Endothelial cell of umbilical vein (primary cell): ENCODE measurements around the gene TMEFF2. TPM values are rescaled to one million over a fixed set of nuclear protein-coding genes. Genes with fewer than 3 reads are reported as not detected.

Experiments
- BruUV-seq: library from RNA; stranded (reverse); fragments of 400-500 nt; replicated peaks from 2 replicates; lab custom pipeline; 2021; lab: Mats Ljungman, UMichigan
- CTCF ChIA-PET: fragments of 300-600, 350-600 bp; sonication (Branson Sonifier 250); formaldehyde crosslinking; loops from one replicate; lab custom pipeline; 2021; ENCODE audit warnings: antibody characterized with exemption, inconsistent platforms; lab: Charles Lee
- POLR2A ChIA-PET: fragments of 300-600, 350-600 bp; sonication (Branson Sonifier 250); formaldehyde crosslinking; loops from one replicate; lab custom pipeline; 2021; ENCODE audit warnings: antibody characterized with exemption, inconsistent platforms; lab: Charles Lee
- DNase-seq: peaks from one replicate; pipeline ENCODE4 v3.0.0-alpha.2; 2011; ENCODE audit warnings: low read depth, low spot score
- FAIRE-seq: peaks from 2 replicates; lab custom pipeline; 2011; peaks lifted over from hg19 to GRCh38; lab: Jason Lieb, UNC
- H2AFZ ChIP-seq: 2 replicates; pipeline ENCODE4 v1.6.0; 2012; ENCODE audit warnings: low read depth, low read length, control low read depth, inconsistent platforms
- H3K27ac ChIP-seq: 2 replicates; pipeline ENCODE4 v1.5.1; 2011; ENCODE audit warnings: low read depth, mild to moderate bottlenecking, control low read depth, low read length, moderate library complexity; ENCODE audit not compliant: insufficient read depth
- H3K27me3 ChIP-seq, 2 experiments: 2 replicates each; pipeline versions ENCODE4 v1.6.0 to v1.6.1; 2011; ENCODE audit warnings: low read length in 2 of 2, mixed read lengths in 1 of 2; ENCODE audit not compliant: control insufficient read depth in 2 of 2, insufficient read depth in 2 of 2
- H3K36me3 ChIP-seq, 2 experiments: 2 replicates in 1 of 2; 3 replicates in 1 of 2; pipeline ENCODE4 v1.5.1; 2011; ENCODE audit warnings: low read length in 2 of 2, mild to moderate bottlenecking in 1 of 2, moderate library complexity in 1 of 2; ENCODE audit not compliant: control insufficient read depth in 2 of 2, insufficient read depth in 2 of 2; ENCODE audit errors: extremely low read depth in 1 of 2
- H3K4me1 ChIP-seq: 3 replicates; pipeline ENCODE4 v1.5.1; 2011; ENCODE audit warnings: mild to moderate bottlenecking, low read length; ENCODE audit not compliant: control insufficient read depth, insufficient read depth; ENCODE audit errors: extremely low read depth
- H3K4me2 ChIP-seq: 2 replicates; pipeline ENCODE4 v1.6.1; 2011; ENCODE audit warnings: low read length, control low read depth, mixed read lengths; ENCODE audit not compliant: insufficient read depth
- H3K4me3 ChIP-seq, 3 experiments: fragments of 200-600 bp in 1 of 3; sonication (generic), shearing (Covaris generic) in 1 of 3; replicated peaks in 1 of 3; 2 replicates each; pipeline ENCODE4 v1.5.1; 2011 to 2016; ENCODE audit warnings: control low read depth in 3 of 3, low read length in 3 of 3, mild to moderate bottlenecking in 2 of 3, inconsistent platforms in 1 of 3, low read depth in 1 of 3, moderate library complexity in 1 of 3; ENCODE audit not compliant: insufficient read depth in 1 of 3
- H3K79me2 ChIP-seq: 2 replicates; pipeline ENCODE4 v1.6.0; 2012; ENCODE audit warnings: low read length, inconsistent platforms; ENCODE audit not compliant: control insufficient read depth, insufficient read depth
- H3K9ac ChIP-seq: replicated peaks from 2 replicates; pipeline ENCODE3; 2011; ENCODE audit warnings: low read length, control low read depth; ENCODE audit not compliant: insufficient read depth; ENCODE audit errors: extremely low read depth
- H3K9me1 ChIP-seq: replicated peaks from 3 replicates; pipeline ENCODE4 v1.6.0; 2011; ENCODE audit warnings: mild to moderate bottlenecking, low read length; ENCODE audit not compliant: control insufficient read depth, insufficient read depth; ENCODE audit errors: extremely low read depth
- H3K9me3 ChIP-seq: replicated peaks from 2 replicates; pipeline ENCODE4 v1.5.1; 2012; ENCODE audit warnings: low read length, inconsistent platforms; ENCODE audit not compliant: control insufficient read depth, insufficient read depth
- H4K20me1 ChIP-seq: replicated peaks from 2 replicates; pipeline ENCODE3; 2011; ENCODE audit warnings: mild to moderate bottlenecking, low read length; ENCODE audit not compliant: control insufficient read depth, insufficient read depth; ENCODE audit errors: extremely low read depth
- CTCF ChIP-seq, 2 donors: IDR thresholded peaks; 1 replicate in 1 of 2; 2 replicates in 1 of 2; pipeline ENCODE4 v1.5.1; 2011; ENCODE audit warnings: low read length in 2 of 2, mild to moderate bottlenecking in 2 of 2, moderate library complexity in 2 of 2, control low read depth in 1 of 2, inconsistent platforms in 1 of 2, low read depth in 1 of 2; ENCODE audit not compliant: insufficient read depth in 1 of 2; ENCODE audit errors: extremely low read depth in 1 of 2
- EZH2 ChIP-seq: IDR thresholded peaks from 2 replicates; pipeline ENCODE4 v1.6.1; 2012; ENCODE audit warnings: borderline replicate concordance, low read depth, mild to moderate bottlenecking, moderate library complexity, low read length, inconsistent platforms; ENCODE audit not compliant: severe bottlenecking
- FOS ChIP-seq: IDR thresholded peaks from 2 replicates; pipeline ENCODE4 v1.6.1; 2011; ENCODE audit warnings: mild to moderate bottlenecking, low read length, moderate library complexity, borderline replicate concordance; ENCODE audit not compliant: insufficient read depth
- GATA2 ChIP-seq: IDR thresholded peaks from 2 replicates; pipeline ENCODE4 v1.7.0; 2011; ENCODE audit warnings: low read depth, mild to moderate bottlenecking, moderate library complexity, mixed read lengths, low read length; ENCODE audit not compliant: insufficient read length, insufficient read depth
- JUN ChIP-seq: IDR thresholded peaks from 2 replicates; pipeline ENCODE4 v1.6.1; 2011; ENCODE audit warnings: borderline replicate concordance, low read depth; ENCODE audit not compliant: insufficient read length, insufficient read depth
- MAX ChIP-seq: IDR thresholded peaks from 2 replicates; pipeline ENCODE4 v1.6.1; 2011; ENCODE audit not compliant: insufficient read depth, insufficient read length
- MYC ChIP-seq: IDR thresholded peaks from one replicate; pipeline ENCODE4 v1.6.1; 2011; ENCODE audit warnings: mild to moderate bottlenecking, low read depth, low read length
- POLR2A ChIP-seq: IDR thresholded peaks from 2 replicates; pipeline ENCODE4 v1.6.1; 2012; ENCODE audit warnings: low read depth, mild to moderate bottlenecking, control low read depth, low read length
- POLR2AphosphoS5 ChIP-seq: IDR thresholded peaks from 2 replicates; pipeline ENCODE4 v1.6.1; 2012; ENCODE audit warnings: low read depth, mild to moderate bottlenecking, control low read depth, low read length, moderate library complexity; ENCODE audit not compliant: insufficient read depth
- dilution Hi-C: fragments of 300-500 bp; cut with MboI; formaldehyde crosslinking; loops from one replicate; pipeline ENCODE4 v1.15.0; 2019; ENCODE audit warnings: low sequenced_read_pairs; ENCODE audit not compliant: extremely low pct_ligation_motif_present
- intact Hi-C: fragments of 100-400 bp; cut with micrococcal nuclease; formaldehyde crosslinking; loops from one replicate; pipeline ENCODE4 v1.10.0; 2022
- polyA plus RNA-seq, 4 experiments: library from polyadenylated mRNA; depleted of rRNA in 3 of 4; stranded (reverse) in 3 of 4; unstranded in 1 of 4; fragments of >200 nt; gene quantifications; 2 replicates each; pipeline versions ENCODE4 v1.2.1 to v1.2.3, GENCODE V29; 2011 to 2012; ENCODE audit warnings: missing spikeins in 1 of 4
- total RNA-seq: library from RNA; stranded (reverse); gene quantifications from 2 replicates; pipeline ENCODE4 v1.2.3, GENCODE V29; 2021

The TMEFF2 gene
- total and polyA plus RNA-seq, 2 donors (not counting 3 experiments of a cell fraction or from before 2014, with no cell fraction given) = 0.18 to 0.20 TPM

- Histone ChIP-seq H3K9ac (no peak overlapping the region), H3K27me3 (peaks cover 4 to 7% of the 10 kb centered on the region in 2 experiments), H3K79me2 (no peaks in the 10 kb centered on the region), H3K9me1 (no peaks in the 10 kb centered on the region), H3K36me3 (no peaks in the 10 kb centered on the region), H4K20me1 (no peaks in the 10 kb centered on the region), H2AFZ (no peak overlapping the region), H3K4me3 (no peak overlapping the region), H3K4me2 (no peak overlapping the region), H3K27ac (no peak overlapping the region), H3K9me3 (no peaks in the 10 kb centered on the region), H3K4me1 (peaks cover 4% of the 10 kb centered on the region)
- TF ChIP-seq GATA2 (no peak), CTCF (IDR thresholded peaks at IDR 0.05; ENCODE audit: extremely low read depth in 1 of 2, insufficient read depth in 1 of 2, low read depth in 1 of 2, low read length in 2 of 2) (no peak), POLR2AphosphoS5 (no peak), MYC (no peak), POLR2A (no peak), MAX (no peak), JUN (no peak), EZH2 (no peak), FOS (no peak)
- dilution Hi-C loops = no loop called here
- ChIA-PET POLR2A (no interaction called here), CTCF (interaction anchor here (1.3 kb wide), 1 partner anchor 355 kb away, joined by 4 read pairs; no protein-coding TSS in a partner anchor)
- intact Hi-C loops = no loop called here
- no peak for DNase-seq
- BruUV-seq = no TSS peak
- FAIRE-seq = no peak
Observed at GRCh38 chr2:192166946-192167345, 27.8 kb downstream of the TMEFF2 start.
